ENCODE measurements around the gene BTRC.

The BTRC gene

DNA sequence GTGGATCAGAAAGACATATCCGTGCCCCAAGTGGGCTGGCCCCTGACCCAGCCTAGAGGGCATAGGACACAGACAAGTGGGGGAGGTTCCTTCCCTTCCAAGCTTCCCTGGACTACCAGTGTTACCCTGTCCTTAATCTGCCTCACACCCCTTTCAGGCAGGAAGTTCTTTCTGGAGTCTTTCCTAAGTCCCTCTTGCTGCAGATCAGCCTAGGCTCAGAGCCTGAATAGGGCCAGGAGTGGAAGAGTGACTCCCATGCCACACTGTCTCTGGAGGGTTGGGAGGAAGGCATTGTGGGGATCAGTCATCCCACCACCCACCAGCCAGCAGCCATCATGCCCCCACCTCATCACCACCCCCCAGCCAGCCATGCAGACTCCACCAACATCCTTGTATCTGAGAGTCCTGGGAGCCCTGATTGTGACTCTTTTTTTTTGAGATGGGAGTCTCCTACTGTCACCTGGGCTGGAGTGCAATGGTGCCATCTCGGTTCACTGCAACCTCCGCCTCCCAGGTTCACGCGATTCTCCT, 211.5 kb downstream of the BTRC start:
- DNase-seq (ENCODE audit: low read depth in 2 of 3, low spot score in 1 of 3), result no peak

GRCh38 chr10:101565936-101566332, 212.0 kb downstream of the BTRC start:
- no peak for DNase-seq (ENCODE audit: low read depth in 2 of 3, low spot score in 1 of 3)

- DNase-seq (ENCODE audit: low read depth in 2 of 3, low spot score in 1 of 3), result no peak
These were observed 212.6 kb downstream of the BTRC start for GRCh38 chr10:101566333-101567164.

GRCh38 chr10:101567165-101568006, 213.4 kb downstream of the BTRC start:
- no peak for DNase-seq (ENCODE audit: low read depth in 2 of 3, low spot score in 1 of 3)

DNA sequence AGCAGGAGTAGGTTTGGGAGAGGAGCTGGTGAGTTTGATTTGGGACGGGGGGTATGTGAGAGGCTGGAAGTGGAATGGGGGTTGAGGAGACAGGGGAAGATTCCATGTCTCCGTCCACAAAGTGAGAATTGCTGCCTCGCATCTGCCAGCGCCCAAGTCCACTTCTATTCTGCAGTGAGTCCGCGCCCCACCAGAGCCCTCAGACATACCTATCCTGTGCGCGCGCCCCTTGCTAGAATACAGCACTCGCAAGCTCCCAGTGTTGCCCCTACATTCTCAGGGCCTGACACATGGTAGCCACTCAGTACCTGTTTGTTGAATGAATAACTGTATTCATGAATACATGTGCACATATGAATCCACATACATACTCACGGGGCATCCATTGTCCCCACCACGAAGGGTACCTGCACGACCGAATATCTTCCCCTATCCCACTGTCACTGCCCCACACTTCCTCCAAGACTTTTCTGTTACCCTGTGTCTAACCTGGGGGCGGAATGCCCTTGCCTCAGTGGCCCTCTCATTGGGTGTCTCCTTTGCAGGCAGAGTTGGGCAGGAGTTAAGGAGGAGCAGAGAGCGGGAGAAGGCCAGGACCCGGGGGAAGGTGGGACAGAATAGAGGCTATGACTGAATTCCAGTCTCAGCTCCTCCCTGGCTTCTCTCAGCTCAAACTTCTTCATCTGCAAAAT, 214.2 kb downstream of the BTRC start:
- no peak for DNase-seq (ENCODE audit: low read depth in 2 of 3, low spot score in 1 of 3)

- no peak for DNase-seq (ENCODE audit: low read depth in 2 of 3, low spot score in 1 of 3)
These were observed 215.3 kb downstream of the BTRC start for GRCh38 chr10:101569323-101569621.

GRCh38 chr10:101569622-101570427, 215.9 kb downstream of the BTRC start:
- peak; percentile 52 to 81 (median 70) for DNase-seq (ENCODE audit: low read depth in 2 of 3, low spot score in 1 of 3)

GRCh38 chr10:101570428-101571270, 216.7 kb downstream of the BTRC start:
- no peak for DNase-seq (ENCODE audit: low read depth in 2 of 3, low spot score in 1 of 3)

DNA sequence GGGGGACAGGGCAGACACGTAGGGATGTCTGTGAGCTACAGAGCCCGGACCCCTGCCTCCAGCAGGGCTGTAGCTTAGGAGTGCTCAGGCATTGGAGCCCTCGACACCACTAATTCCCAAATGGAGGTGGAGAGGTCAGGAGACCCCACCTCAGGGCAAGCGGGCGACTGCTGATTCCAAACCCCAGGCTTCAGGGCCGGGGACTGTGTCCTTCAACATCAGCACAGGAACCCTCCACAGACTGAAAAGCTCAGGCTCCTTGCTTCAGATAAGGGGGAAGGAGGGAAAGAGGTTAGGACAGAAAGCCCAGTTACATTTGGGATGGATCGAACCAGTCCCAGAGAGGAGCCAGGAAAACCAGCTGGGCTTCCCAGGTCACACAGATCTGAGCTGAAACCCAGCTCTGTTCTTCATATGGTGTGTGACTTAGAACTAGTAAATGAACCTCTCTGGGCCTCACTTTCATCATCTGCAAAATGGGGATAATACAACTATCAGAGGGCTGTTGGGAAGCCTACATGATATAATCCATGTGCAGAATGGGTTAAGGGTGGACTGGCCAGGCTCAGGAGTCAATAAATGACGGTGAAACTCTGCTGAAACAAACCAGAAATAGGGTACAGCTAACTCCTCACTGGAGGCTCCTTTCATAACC, 217.4 kb downstream of the BTRC start:
- no peak for DNase-seq (ENCODE audit: low read depth in 2 of 3, low spot score in 1 of 3)

DNA sequence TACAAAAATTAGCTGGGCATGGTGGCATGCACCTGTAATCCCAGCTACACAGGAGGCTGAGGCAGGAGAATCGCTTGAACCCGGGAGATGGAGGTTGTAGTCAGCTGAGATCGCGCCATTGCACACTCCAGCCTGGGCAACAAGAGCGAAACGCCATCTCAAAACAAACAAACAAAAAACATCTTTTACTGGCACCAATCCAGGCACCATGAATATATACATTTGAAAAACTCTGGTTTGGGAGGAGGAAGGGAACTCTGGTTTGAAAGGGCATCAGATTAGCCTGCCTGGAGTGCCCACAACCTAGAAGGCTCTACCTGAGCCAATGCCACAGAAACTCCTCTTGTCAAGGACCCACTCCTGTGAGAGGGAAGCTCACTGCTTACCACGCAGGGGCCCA, 218.2 kb downstream of the BTRC start:
- no peak for DNase-seq (ENCODE audit: low read depth in 2 of 3, low spot score in 1 of 3)

DNA sequence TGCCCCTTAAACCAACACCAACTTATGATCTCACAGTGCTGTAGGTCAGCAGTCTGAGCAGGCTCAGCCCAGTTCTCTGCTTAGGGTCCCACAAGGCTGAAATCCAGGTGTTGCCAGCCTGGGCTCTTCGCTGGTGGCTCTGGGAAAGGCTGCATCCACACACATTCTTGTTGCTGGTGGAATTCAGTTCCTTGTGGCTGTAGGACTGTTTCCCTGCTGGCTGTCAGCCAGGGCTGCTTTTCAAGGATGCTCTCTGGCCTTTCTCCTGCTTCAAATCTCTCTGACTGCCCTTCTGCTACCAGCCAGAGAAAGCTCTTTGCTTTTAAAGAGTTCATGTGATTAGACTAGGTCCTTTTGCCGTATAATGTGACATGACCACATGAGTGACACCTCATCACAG, 218.8 kb downstream of the BTRC start:
- no peak for DNase-seq (ENCODE audit: low read depth in 2 of 3, low spot score in 1 of 3)

DNA sequence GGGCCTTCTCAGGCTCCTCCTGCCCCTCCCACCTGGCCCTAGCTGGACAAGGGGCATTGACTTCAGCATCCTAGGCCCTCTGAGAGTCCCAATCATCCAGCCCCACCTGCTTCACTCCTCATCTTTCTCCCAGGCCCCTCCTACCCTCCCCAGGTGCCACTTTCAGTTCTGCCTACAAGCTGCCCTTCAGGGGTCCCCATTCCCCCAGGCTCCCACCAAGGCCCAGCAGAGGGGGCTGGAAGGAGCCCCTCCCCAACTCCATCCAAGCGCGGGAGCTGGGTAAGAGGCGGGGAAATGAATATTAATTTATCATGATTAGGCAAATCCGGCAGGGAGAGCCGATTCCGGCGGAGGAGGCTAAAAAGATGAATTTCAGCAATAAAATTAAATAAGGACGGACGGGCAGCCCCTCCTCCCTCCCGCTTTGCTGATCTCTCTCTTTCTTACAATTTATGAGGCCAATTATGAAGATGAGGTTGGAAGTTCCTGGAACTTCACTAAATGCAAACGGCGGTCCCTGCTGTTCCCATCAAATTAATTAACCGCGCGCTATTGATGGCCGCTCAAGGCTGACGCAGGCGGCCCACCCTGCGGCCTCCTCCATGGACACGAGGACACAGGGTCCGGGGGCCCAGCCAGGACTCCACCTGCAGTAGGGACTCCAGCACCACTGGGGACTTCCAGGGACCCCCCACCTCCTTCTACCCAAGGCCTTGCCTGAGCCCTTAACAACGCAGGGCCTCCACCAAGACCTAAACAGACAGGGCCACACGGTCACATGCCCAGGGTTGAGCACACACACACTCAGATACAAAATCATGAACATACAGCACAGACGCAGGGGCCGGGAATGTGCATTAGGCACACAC, 220.2 kb downstream of the BTRC start:
- no peak for DNase-seq (ENCODE audit: low read depth in 2 of 3, low spot score in 1 of 3)

- DNase-seq (ENCODE audit: low read depth in 2 of 3, low spot score in 1 of 3), result no peak
These were observed 221.1 kb downstream of the BTRC start for GRCh38 chr10:101575091-101575490.

DNA sequence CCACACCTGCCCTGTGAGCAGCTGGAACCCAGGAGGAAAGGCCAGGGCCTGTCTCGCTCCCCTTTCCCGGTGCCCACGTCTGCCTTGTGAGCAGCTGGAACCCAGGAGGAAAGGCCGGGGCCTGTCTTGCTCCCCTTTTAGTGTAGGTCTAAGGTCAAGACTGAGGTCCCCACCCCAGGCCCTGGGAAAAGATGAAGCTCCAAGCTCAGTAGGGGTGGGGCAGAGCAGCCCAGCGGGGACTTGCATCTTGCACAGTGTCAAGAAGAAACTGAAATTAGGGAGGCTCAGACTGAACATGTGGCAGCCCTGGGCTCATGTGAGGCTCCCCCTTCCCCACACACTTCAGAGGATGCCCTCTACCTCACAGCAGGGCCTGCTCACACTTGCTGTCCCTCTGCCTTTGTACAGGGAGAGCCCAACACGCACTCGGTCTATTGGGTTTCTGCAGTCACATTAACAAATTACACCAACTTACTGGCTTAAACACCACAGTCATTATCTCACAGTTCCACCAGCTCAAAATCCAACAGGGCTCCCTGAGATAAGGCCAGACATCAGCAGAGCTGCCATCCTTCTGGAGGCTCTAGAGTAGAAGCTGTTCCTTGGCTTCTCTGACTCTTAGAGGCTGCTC, 221.7 kb downstream of the BTRC start:
- DNase-seq (ENCODE audit: low read depth in 2 of 3, low spot score in 1 of 3), result no peak

DNA sequence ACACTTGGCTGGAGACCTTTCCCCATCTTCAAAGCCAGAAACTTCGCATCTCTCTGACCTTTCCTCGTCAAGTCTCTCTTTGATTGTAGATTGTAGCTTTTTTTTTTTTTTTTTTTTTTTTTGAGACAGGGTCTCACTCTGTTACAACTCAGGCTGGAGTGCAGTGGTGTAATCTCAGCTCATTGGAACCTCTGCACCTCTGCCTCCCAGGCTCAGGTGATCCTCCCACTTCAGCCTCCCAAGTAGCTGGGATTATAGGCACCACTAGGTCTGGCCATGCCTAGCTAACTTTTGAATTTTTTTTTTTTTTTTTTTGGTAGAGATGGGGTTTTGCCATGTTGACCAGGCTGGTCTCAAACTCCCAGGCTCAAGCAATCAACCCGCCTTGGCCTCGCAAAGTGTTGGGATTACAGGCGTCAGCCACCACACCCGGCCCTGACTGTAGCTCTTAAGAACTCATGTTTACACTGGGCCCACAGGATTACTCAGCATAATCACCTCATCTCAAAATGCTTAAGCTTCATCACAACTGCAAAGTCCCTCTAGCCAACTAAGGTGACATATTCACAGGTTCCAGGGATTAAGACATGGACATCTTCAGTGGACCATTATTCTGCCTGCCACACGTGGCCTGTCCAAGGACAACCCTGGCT, 222.4 kb downstream of the BTRC start:
- DNase-seq (ENCODE audit: low read depth in 2 of 3, low spot score in 1 of 3), result no peak

GRCh38 chr10:101577121-101577871, 223.3 kb downstream of the BTRC start:
- DNase-seq (ENCODE audit: low read depth in 2 of 3, low spot score in 1 of 3), result no peak

- no peak for DNase-seq (ENCODE audit: low read depth in 2 of 3, low spot score in 1 of 3)
These were observed 224.2 kb downstream of the BTRC start for GRCh38 chr10:101578192-101578591.

Measured in stimulated activated CD4-positive, alpha-beta T cell treated with anti-CD3 and anti-CD28 coated beads, Interleukin-12 subunit alpha, Interleukin-12 subunit beta, amount 100 ng/mL, for 48 hours (primary cell).